ENCODE results near the gene FBXW4.

- no peak for TF ChIP-seq CTCF (IDR thresholded peaks at IDR 0.05)
- TF ChIP-seq POLR2A (IDR thresholded peaks at IDR 0.05) = no peak
- TF ChIP-seq EP300 (IDR thresholded peaks at IDR 0.05) = no peak
Observed at GRCh38 chr10:101617102-101617823, 77.7 kb downstream of the FBXW4 start.
